BJ (cell line): ENCODE results near the gene PATL1. TPM values are rescaled to one million over a fixed set of nuclear protein-coding genes. Genes with fewer than 3 reads are reported as not detected.

Source experiments
- CTCF ChIA-PET: fragments of 350-600 bp; formaldehyde crosslinking; extraction: SDS; loops from one replicate; lab custom pipeline; 2021; ENCODE audit warnings: antibody characterized with exemption, inconsistent platforms; lab: Yijun Ruan, JAX
- POLR2A ChIA-PET: fragments of 300-600 bp; sonication (Branson Sonifier 250); formaldehyde crosslinking; extraction: SDS; loops from one replicate; lab custom pipeline; 2021; ENCODE audit warnings: antibody characterized with exemption; lab: Charles Lee
- DNase-seq: peaks from one replicate; pipeline ENCODE4 v3.0.0-alpha.2; 2011; ENCODE audit warnings: low read depth
- H3K27me3 ChIP-seq: 2 replicates; pipeline ENCODE4 v1.6.0; 2011; ENCODE audit warnings: low read length; ENCODE audit not compliant: control insufficient read depth, insufficient read depth
- H3K36me3 ChIP-seq: 2 replicates; pipeline ENCODE4 v1.5.1; 2011; ENCODE audit warnings: low read length; ENCODE audit not compliant: control insufficient read depth, insufficient read depth
- H3K4me3 ChIP-seq: 2 replicates; pipeline ENCODE4 v1.5.1; 2011; ENCODE audit warnings: low read depth, mild to moderate bottlenecking, control low read depth, low read length
- polyA plus RNA-seq: library from polyadenylated mRNA; depleted of rRNA; stranded (reverse); fragments of >200 nt; gene quantifications from 2 replicates; pipeline ENCODE4 v1.2.3, GENCODE V29; 2011
- TF ChIP-seq, protein P1 (sequence below): IDR thresholded peaks from 2 replicates; pipeline ENCODE4 v1.5.1; 2011; ENCODE audit warnings: low read depth, mild to moderate bottlenecking, control low read depth, inconsistent platforms, low read length, moderate library complexity; ENCODE audit not compliant: insufficient read depth

The PATL1 gene
- polyA plus RNA-seq, 1 experiment = 34.3 TPM

DNA sequence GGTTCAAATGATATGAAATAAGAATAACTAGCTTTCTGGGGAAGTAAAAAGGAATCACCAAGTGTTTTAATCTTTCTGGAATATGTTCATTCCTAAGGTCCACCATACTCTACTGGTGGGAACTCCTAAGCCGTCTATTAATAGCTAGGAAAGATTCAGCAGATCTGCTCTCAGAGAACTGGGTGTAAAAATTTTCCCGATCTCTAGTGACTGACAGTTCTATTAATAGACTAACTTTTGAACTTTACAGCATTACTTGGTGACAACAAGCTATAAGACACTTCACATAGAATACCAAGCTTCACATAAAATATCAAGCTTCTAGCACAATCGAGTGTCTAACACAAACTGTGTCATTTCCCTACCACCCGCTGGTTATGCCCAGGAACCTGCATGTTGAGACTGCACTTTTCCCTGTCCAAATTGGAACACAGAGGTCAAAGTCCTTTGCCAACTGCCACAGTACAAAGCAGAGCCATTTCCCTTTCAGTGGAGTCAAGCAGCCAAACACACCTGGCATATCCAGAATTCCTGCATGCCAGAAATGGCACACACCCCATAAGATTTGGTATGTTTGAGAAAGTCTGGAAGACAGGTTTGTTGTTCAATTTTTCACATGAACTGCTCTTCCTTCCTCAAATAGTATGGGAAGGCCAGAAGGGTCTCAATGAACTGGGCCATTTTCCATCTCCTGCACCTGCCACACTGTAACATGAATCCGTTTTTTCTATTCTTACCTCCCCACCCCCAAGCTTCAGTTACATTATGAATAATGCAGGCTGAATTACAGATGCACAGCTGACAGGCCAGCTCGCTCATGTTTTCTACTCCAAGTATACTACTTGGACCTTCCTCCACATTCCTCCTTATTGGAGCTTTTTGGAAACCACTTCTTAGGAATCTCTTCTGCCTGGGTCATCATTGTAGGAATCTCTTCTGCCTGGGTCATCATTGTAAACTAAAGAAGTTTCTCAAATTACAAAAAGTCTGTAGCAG lies 57.0 kb downstream of the PATL1 start:
- Histone ChIP-seq H3K36me3 (peaks cover 10% of the 10 kb centered on the region), H3K4me3 (no peak overlapping the region), H3K27me3 (no peaks in the 10 kb centered on the region)
- TF ChIP-seq, protein P1, sequence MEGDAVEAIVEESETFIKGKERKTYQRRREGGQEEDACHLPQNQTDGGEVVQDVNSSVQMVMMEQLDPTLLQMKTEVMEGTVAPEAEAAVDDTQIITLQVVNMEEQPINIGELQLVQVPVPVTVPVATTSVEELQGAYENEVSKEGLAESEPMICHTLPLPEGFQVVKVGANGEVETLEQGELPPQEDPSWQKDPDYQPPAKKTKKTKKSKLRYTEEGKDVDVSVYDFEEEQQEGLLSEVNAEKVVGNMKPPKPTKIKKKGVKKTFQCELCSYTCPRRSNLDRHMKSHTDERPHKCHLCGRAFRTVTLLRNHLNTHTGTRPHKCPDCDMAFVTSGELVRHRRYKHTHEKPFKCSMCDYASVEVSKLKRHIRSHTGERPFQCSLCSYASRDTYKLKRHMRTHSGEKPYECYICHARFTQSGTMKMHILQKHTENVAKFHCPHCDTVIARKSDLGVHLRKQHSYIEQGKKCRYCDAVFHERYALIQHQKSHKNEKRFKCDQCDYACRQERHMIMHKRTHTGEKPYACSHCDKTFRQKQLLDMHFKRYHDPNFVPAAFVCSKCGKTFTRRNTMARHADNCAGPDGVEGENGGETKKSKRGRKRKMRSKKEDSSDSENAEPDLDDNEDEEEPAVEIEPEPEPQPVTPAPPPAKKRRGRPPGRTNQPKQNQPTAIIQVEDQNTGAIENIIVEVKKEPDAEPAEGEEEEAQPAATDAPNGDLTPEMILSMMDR = no peak
- DNase-seq = no peak
- POLR2A ChIA-PET = no interaction called here
- CTCF ChIA-PET = interaction anchor here (1.1 to 1.6 kb wide), 2 partner anchors 8 to 10 kb away, joined by 4 to 5 read pairs; no protein-coding TSS in a partner anchor

GRCh38 chr11:59610289-59610688 lies 58.5 kb downstream of the PATL1 start:
- Histone ChIP-seq H3K4me3 (no peak overlapping the region), H3K27me3 (no peaks in the 10 kb centered on the region), H3K36me3 (peaks cover 10% of the 10 kb centered on the region)
- DNase-seq = no peak
- ChIA-PET POLR2A (no interaction called here), CTCF (interaction anchor here (0.6 to 1.6 kb wide), 2 partner anchors 8 to 105 kb away, joined by 3 to 4 read pairs; no protein-coding TSS in a partner anchor)
- TF ChIP-seq, protein P1 = no peak

- DNase-seq = no peak
- CTCF ChIA-PET = no interaction called here
- H3K36me3 ChIP-seq = peaks cover 15% of the 10 kb centered on the region
These were observed 61.0 kb downstream of the PATL1 start for GRCh38 chr11:59607703-59608454.

GRCh38 chr11:59602432-59602831 lies 66.4 kb downstream of the PATL1 start:
- H3K27me3 ChIP-seq = no peaks in the 10 kb centered on the region
- no peak overlapping the region for H3K4me3 ChIP-seq
- ChIA-PET CTCF (interaction anchor here (0.7 to 2.0 kb wide), 3 partner anchors 9 to 14 kb away, joined by 3 to 5 read pairs (median 4); partner anchors contain the start of gene OSBP), POLR2A (no interaction called here)
- TF ChIP-seq, protein P1 = no peak
- no peak for DNase-seq
- peaks cover 22% of the 10 kb centered on the region for H3K36me3 ChIP-seq

More at GRCh38 chr11:59607703-59608454, 61.0 kb downstream of the PATL1 start:
- TF ChIP-seq, protein P1 = no peak
- Histone ChIP-seq H3K27me3 (no peaks in the 10 kb centered on the region), H3K4me3 (no peak overlapping the region)
- POLR2A ChIA-PET = interaction anchor here (0.6 kb wide), 1 partner anchor 14 kb away, joined by 5 read pairs; no protein-coding TSS in a partner anchor
